DOHH2 (cell line): Measurements from ENCODE around the gene SLC39A5.
A peak's percentile ranks its signal among the peaks of the same experiment; 100 is the strongest.

Experiments used
- H3F3A ChIP-seq: fragments of 200-600 bp; sonication (generic), shearing (Covaris generic); 2 replicates; pipeline ENCODE4 v1.6.0; 2016; ENCODE audit warnings: antibody characterized with exemption, mild to moderate bottlenecking; ENCODE audit not compliant: control insufficient read depth, insufficient read depth
- H3K27ac ChIP-seq: fragments of 200-600 bp; sonication (generic); 2 replicates; pipeline ENCODE4 v1.5.1; 2014; ENCODE audit warnings: low read depth, mild to moderate bottlenecking, low read length, moderate library complexity
- H3K27me3 ChIP-seq: fragments of 200-600 bp; sonication (generic); 2 replicates; pipeline ENCODE4 v1.6.1; 2014; ENCODE audit warnings: mild to moderate bottlenecking, low read length, mixed read lengths; ENCODE audit not compliant: control insufficient read depth
- H3K36me3 ChIP-seq: fragments of 200-600 bp; sonication (generic); 2 replicates; pipeline ENCODE4 v1.6.1; 2014; ENCODE audit warnings: mild to moderate bottlenecking, low read length, moderate library complexity, mixed read lengths; ENCODE audit not compliant: control insufficient read depth
- H3K4me1 ChIP-seq: fragments of 200-600 bp; sonication (generic); 2 replicates; pipeline ENCODE4 v1.6.1; 2014; ENCODE audit warnings: mild to moderate bottlenecking, low read length, mixed read lengths; ENCODE audit not compliant: control insufficient read depth
- H3K4me2 ChIP-seq: fragments of 200-600 bp; sonication (generic); 2 replicates; pipeline ENCODE4 v1.6.0; 2014; ENCODE audit warnings: mild to moderate bottlenecking, low read length, moderate library complexity
- H3K4me3 ChIP-seq: fragments of 200-600 bp; sonication (generic); 2 replicates; pipeline ENCODE4 v1.5.1; 2014; ENCODE audit warnings: mild to moderate bottlenecking, low read length, mixed read lengths
- H3K79me2 ChIP-seq: fragments of 200-600 bp; sonication (generic); 2 replicates; pipeline ENCODE4 v1.6.1; 2014; ENCODE audit warnings: mild to moderate bottlenecking, low read length, mixed read lengths; ENCODE audit not compliant: control insufficient read depth
- H3K9me2 ChIP-seq: fragments of 200-600 bp; sonication (generic); replicated peaks from 2 replicates; pipeline ENCODE4 v1.6.1; 2014; ENCODE audit warnings: mild to moderate bottlenecking, low read length, mixed read lengths; ENCODE audit not compliant: control insufficient read depth
- H3K9me3 ChIP-seq: fragments of 200-600 bp; sonication (generic); 2 replicates; pipeline ENCODE4 v1.6.1; 2014; ENCODE audit warnings: antibody characterized with exemption, low read length, mixed read lengths; ENCODE audit not compliant: control insufficient read depth, insufficient read depth
- H4K20me1 ChIP-seq: fragments of 200-600 bp; sonication (generic); 2 replicates; pipeline ENCODE4 v1.6.0; 2014; ENCODE audit warnings: low read depth, mild to moderate bottlenecking, antibody characterized with exemption, low read length, moderate library complexity; ENCODE audit not compliant: control insufficient read depth, insufficient read depth
- EZH2phosphoT487 ChIP-seq: fragments of 200-600 bp; sonication (generic); IDR thresholded peaks from 2 replicates; pipeline ENCODE4 v1.6.1; 2017; ENCODE audit warnings: borderline replicate concordance, mild to moderate bottlenecking, antibody characterized with exemption, low read length, moderate library complexity, mixed read lengths
- TF ChIP-seq, protein P1 (sequence below): fragments of 200-600 bp; sonication (generic); IDR thresholded peaks from one replicate; pipeline ENCODE4 v1.5.1; 2014; ENCODE audit warnings: antibody characterized with exemption, mild to moderate bottlenecking, low read depth, low read length; ENCODE audit not compliant: poor library complexity, severe bottlenecking

SLC39A5 gene

DNA sequence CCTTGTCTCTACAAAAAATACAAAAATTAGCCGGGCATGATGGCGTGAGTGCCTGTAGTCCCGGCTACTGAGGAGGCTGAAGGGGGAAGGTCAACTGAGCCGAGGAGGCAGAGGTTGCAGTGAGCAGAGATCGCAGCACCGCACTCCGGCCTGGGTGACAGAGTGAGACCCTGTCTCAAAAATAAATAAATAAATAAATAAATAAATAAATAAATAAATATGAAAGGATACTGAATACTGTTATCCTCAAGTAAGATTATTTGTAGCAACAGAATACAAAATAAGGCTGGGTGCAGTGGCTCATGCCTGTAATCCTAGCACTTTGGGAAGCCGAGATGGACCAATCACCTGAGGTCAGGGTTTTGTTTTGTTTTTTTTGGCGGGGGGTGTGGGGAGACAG is 10.0 kb upstream of the SLC39A5 start:
- Histone ChIP-seq H3K27me3 (no peaks in the 10 kb centered on the region), H3K4me1 (peaks cover 31% of the 10 kb centered on the region), H3K9me3 (no peaks in the 10 kb centered on the region), H3K79me2 (peaks cover 41% of the 10 kb centered on the region), H3K36me3 (peaks cover 14% of the 10 kb centered on the region), H4K20me1 (no peaks in the 10 kb centered on the region), H3K27ac (peak overlapping the region; percentile 78; the same call in 1 of the 2 replicates), H3K9me2 (no peaks in the 10 kb centered on the region), H3K4me2 (peak overlapping the region; percentile 95; the same call in 1 of the 2 replicates), H3F3A (peaks cover 5% of the 10 kb centered on the region), H3K4me3 (peak overlapping the region; percentile 94)
- TF ChIP-seq, protein P1, sequence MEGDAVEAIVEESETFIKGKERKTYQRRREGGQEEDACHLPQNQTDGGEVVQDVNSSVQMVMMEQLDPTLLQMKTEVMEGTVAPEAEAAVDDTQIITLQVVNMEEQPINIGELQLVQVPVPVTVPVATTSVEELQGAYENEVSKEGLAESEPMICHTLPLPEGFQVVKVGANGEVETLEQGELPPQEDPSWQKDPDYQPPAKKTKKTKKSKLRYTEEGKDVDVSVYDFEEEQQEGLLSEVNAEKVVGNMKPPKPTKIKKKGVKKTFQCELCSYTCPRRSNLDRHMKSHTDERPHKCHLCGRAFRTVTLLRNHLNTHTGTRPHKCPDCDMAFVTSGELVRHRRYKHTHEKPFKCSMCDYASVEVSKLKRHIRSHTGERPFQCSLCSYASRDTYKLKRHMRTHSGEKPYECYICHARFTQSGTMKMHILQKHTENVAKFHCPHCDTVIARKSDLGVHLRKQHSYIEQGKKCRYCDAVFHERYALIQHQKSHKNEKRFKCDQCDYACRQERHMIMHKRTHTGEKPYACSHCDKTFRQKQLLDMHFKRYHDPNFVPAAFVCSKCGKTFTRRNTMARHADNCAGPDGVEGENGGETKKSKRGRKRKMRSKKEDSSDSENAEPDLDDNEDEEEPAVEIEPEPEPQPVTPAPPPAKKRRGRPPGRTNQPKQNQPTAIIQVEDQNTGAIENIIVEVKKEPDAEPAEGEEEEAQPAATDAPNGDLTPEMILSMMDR, result no peak
- TF ChIP-seq EZH2phosphoT487, result no peak

DNA sequence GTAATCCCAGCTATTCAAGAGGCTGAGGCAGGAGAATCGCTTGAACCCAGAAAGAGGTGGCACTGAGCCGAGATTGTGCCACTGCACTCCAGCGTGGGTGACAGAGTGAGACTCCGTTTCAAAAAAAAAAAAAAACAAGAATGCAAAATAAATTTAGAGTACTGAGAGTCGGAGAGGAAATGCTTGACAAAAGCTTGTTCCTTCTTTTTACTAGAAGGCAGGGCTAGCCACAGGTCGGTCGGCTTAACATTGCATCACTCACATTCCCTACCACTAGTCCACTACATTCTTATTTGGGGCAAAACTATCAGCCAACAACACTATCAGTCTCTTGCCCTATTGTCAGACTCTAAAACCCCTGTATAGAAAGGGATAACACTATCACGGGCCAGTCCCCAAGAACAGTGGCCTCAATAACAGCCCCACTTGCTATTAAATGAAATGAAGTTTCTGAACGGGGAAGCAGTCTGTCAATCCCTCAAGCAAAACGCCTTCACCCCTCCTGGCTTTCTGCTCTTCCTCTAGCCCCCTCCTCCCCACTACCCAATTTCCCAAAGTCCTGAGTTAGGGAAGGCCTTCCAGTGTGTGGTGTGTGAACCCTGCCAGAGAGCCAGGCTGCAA is 9.1 kb upstream of the SLC39A5 start:
- Histone ChIP-seq H3K79me2 (peaks cover 48% of the 10 kb centered on the region), H3K4me2 (peak overlapping the region; percentile 95), H3K27ac (peak overlapping the region; percentile 78), H3K9me2 (no peaks in the 10 kb centered on the region), H3K4me3 (peak overlapping the region; percentile 94), H3F3A (peaks cover 5% of the 10 kb centered on the region), H3K36me3 (peaks cover 14% of the 10 kb centered on the region), H3K9me3 (no peaks in the 10 kb centered on the region), H3K4me1 (peaks cover 38% of the 10 kb centered on the region), H3K27me3 (no peaks in the 10 kb centered on the region), H4K20me1 (no peaks in the 10 kb centered on the region)
- TF ChIP-seq EZH2phosphoT487, result no peak
- TF ChIP-seq, protein P1, result no peak

DNA sequence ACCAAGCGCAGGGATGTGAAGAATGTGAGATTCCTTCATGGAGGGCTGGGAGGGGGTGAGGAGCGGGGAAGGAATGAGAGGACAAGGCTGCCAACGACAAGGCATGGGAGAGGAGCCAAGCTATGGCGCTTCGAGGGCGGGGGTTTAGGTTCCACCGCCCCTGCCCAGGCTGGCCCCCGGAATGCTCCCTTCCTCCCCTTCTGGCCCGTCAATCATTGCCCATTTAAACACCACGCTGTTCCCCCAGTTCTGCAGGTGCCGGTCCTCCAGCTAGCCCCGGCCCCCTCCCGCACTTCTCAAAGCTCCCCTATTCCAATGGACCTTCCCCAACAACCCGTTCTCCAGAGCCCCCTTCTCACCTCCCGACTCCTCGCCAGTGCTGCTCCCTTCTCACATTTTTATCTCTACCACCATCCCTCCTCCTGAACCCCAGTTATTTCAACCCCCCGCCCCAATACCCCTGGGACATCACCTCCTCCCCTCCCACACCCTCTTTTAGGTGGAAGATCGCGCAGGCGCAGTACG is 8.6 kb upstream of the SLC39A5 start:
- Histone ChIP-seq H3K27ac (peak overlapping the region; percentile 78), H3K27me3 (no peaks in the 10 kb centered on the region), H4K20me1 (no peaks in the 10 kb centered on the region), H3K4me2 (peak overlapping the region; percentile 95), H3K36me3 (peaks cover 12% of the 10 kb centered on the region), H3K4me1 (peaks cover 38% of the 10 kb centered on the region), H3F3A (peaks cover 5% of the 10 kb centered on the region), H3K79me2 (peaks cover 47% of the 10 kb centered on the region), H3K9me3 (no peaks in the 10 kb centered on the region), H3K4me3 (peak overlapping the region; percentile 94), H3K9me2 (no peaks in the 10 kb centered on the region)
- TF ChIP-seq EZH2phosphoT487, result no peak
- TF ChIP-seq, protein P1, result no peak
